GM20000 (cell line): ENCODE results near the gene SRRM3.

Source experiments
- DNase-seq: peaks from one replicate; pipeline ENCODE4 v3.0.0; 2012; ENCODE audit warnings: low spot score
- TF ChIP-seq, protein P1 (sequence below): IDR thresholded peaks from 2 replicates; pipeline ENCODE4 v1.5.1; 2012; ENCODE audit warnings: mild to moderate bottlenecking, control low read depth; ENCODE audit errors: extremely low read depth, missing control alignments

Gene SRRM3

DNA sequence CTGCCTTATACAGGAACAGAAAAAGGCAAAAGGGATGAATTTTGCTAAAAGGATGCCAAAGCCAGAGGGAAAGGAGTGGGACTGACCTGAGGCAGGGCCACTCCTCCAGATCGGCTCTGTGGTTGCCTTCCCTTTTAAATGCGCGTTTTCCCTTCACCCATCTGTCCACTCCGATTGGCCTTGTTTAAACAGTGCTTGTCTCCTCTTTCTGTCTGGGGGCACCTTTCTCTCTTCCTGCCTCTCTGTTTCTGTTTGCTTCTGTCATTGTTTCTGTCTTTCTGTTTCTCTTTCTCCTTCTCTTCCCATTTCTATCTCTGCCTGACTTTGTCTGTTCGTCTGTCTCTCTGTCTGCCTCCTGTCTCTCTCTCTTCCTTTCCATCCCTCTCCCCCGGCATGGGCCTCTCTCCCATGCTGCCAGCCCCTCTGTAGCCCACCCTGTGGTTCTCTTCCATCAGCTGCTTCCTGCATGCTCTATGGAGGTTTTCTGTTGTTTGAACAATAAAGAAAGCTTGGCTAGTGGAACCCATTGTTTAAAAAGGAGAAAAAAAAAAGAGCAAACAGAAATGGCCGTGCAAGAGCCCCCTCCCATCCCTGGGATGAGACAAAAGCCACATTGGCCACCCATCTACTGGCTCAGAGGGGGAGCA lies 71.3 kb downstream of the SRRM3 start:
- DNase-seq: peak; percentile 78
- TF ChIP-seq, protein P1, sequence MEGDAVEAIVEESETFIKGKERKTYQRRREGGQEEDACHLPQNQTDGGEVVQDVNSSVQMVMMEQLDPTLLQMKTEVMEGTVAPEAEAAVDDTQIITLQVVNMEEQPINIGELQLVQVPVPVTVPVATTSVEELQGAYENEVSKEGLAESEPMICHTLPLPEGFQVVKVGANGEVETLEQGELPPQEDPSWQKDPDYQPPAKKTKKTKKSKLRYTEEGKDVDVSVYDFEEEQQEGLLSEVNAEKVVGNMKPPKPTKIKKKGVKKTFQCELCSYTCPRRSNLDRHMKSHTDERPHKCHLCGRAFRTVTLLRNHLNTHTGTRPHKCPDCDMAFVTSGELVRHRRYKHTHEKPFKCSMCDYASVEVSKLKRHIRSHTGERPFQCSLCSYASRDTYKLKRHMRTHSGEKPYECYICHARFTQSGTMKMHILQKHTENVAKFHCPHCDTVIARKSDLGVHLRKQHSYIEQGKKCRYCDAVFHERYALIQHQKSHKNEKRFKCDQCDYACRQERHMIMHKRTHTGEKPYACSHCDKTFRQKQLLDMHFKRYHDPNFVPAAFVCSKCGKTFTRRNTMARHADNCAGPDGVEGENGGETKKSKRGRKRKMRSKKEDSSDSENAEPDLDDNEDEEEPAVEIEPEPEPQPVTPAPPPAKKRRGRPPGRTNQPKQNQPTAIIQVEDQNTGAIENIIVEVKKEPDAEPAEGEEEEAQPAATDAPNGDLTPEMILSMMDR: no peak

DNA sequence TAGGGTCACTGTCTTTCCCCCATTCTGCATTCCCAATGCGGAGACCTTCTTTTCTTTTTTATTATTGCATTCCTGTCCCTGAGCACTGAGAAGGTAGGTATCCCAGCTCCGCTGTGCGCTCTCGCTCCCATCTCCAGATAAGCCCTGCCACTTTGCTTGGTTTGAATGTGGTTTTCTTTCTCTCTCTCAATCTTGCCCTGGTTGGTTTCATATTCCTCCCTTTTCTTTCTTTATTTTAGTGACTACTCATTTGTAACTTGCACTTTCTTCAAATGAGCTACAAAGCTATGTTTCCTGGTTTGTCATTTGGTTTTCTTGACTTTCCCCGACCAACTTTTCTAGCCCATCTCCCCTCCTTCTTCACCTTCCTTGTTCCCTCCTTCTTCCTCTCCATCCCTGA lies 71.8 kb downstream of the SRRM3 start:
- peak; percentile 42 for DNase-seq
- TF ChIP-seq, protein P1: no peak

DNA sequence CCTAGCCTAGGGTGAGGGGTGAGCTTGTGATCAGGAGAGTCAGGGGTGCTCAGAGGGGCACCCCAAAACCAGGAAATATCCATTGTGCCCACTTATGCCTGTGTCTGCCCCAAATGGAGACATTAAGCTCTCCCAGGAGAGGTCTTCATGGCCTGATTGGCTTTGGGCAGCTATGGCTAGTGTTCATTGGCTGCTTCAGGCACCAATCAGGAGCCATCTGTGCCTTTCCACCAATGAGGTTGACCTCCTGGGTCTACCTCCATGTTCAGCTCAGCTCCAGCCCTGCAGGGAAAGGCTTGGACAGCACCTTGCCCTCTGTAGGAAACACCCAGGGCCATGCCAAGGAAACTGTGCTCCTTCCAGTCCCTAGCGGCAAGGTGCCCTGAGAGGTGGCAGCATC lies 76.8 kb downstream of the SRRM3 start:
- TF ChIP-seq, protein P1: no peak
- DNase-seq: no peak

DNA sequence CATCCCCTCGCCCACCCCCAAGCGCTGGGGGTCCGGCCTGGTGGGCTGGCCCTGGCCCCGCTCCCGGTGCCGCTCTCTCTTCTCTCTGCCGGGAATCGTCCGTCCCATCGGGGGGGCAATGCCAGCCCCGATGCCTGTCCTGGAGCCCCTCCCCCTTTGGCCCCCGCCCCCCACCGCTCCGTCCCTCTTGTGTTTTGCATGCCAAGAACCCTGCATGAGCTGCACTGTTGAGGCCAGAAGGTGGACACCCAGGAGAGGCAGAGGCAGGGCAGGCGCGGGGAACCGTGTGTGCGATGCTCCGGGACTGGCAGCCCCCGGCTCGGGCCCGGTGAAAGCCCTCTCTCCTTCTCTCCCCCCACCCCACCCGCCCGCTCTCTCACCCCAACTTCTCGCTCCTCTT lies 78.7 kb downstream of the SRRM3 start:
- DNase-seq: peak; percentile 18
- TF ChIP-seq, protein P1: no peak

DNA sequence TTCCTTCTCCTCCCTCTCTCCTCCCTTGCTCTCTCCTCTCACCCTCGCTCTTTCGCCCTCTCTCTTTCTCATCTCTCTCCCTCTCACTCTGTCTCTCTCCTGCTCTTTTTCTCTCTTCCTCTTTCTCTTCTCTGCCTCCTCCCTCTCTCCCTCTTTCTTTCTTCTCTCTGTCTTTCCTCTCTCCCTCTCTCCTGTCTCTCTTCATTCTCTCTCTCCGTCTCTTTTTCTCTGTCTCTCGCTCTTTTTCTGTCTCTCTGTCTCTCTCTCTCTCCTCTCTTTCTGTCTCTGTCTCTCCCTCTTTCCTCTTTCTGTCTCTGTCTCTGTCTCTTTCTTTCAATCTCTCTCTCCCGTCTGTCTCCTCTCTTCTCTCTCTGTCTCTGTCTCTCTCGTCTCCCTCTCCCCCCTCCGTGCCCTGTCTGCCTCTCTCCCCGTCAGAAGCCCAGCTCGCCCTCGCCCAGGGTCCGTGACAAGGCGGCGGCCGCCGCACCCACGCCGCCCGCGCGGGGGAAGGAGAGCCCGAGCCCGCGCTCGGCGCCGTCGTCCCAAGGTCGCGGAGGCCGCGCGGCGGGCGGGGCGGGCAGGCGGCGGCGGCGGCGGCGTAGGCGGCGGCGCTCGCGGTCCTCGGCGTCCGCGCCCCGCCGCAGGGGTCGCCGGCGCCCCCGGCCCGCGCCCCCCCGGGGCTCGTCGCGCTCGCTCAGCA lies 79.5 kb downstream of the SRRM3 start:
- TF ChIP-seq, protein P1: no peak
- peak; percentile 56 for DNase-seq

DNA sequence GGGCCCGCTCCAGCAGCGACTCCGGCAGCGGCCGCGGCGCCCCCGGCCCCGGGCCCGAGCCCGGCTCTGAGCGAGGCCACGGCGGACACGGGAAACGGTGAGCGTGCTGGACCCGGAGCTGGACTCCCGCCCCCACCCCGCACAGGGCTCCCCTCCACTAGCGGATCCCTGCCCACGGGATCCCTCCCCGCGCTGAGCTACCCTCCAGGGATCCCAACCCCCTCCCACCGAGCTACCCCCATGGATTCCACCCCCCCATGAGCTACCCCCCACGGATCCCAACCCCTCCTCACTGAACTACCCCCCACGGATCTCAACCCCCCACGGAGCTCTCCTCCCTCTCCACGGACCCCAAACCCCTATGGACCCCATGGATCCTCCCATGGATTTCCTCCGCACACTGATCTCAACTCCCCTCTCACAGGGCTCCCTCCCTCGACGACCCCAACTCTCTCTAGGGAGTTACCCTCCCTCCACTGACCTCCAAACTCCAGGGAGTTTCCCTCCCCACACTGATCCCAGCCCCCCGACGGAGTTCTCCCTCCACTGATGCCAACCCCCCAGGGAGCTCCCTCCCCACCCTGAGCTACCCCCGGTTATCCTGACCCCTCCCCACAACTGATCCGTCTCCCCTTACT lies 80.1 kb downstream of the SRRM3 start:
- TF ChIP-seq, protein P1: no peak
- peak; percentile 36 for DNase-seq
